ENCODE measurements around the gene FAM120A. TPM values are rescaled to one million over a fixed set of nuclear protein-coding genes. Genes with fewer than 3 reads are reported as not detected.

The FAM120A gene
- total RNA-seq, 1 experiment from 2014 or later: 79.3 TPM

DNA sequence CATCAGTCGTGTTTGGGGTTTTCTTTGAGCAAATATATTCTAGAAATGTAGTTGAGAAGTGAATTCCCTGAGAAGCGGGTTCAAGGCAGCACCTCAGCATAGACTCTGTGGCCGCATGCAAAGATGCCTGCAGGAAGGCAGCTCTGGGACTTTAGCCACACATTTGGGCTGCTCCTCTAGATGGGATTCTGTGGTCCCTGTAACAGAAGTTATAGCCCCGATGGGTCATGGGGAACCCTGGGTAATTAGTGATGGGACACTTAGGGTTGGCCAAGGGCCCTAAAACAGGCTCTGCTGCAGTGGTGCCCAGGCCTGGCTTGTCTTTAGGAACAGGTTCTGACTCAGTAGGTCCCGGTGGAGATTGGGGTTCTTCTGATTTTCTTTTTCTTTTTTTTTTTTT, 161.7 kb downstream of the FAM120A start:
- no peak for DNase-seq
- Histone ChIP-seq H3K9ac (ENCODE audit: low read length) (no peak overlapping the region), H3K4me3 (ENCODE audit: low read length) (no peak overlapping the region), H3K9me3 (ENCODE audit: low read length) (peaks cover 11% of the 10 kb centered on the region), H3K4me1 (ENCODE audit: low read length) (peaks cover 3% of the 10 kb centered on the region; the same call in 1 of the 2 replicates), H3K36me3 (ENCODE audit: insufficient read depth, low read length) (no peaks in the 10 kb centered on the region; the same call in 1 of the 2 replicates), H3K79me2 (ENCODE audit: low read length) (peaks cover 97% of the 10 kb centered on the region), H4K20me1 (ENCODE audit: insufficient read depth, low read depth, low read length) (no peaks in the 10 kb centered on the region), H2AFZ (ENCODE audit: low read length) (no peak overlapping the region), H3K9me2 (replicated peaks; ENCODE audit: insufficient read depth, low read length) (no peaks in the 10 kb centered on the region), H3K27ac (ENCODE audit: low read length) (no peak overlapping the region), H3K4me2 (ENCODE audit: low read depth, low read length, poor library complexity, severe bottlenecking) (no peak overlapping the region), H3K27me3 (ENCODE audit: low read length) (no peaks in the 10 kb centered on the region)

DNA sequence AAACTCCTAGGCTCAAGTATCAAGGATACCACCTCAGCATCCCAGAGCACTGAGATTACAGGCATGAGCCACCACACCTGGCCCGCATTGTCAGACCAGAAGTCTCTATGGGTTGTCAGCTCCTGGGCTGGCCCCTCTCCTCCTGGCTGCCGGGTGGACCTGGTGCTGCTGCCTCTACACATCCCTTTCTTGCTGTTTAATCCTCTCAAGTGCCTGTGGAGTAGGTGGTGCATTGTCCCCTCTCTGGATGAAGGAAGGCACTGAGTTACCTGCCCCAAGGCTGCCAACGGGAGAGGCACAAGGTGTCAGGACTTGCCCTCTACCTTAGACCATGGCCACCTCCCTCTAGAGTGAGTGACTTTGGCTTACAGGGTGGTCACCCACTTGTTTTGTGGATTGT, 162.3 kb downstream of the FAM120A start:
- no peak overlapping the region for H3K27ac ChIP-seq (ENCODE audit: low read length)

DNA sequence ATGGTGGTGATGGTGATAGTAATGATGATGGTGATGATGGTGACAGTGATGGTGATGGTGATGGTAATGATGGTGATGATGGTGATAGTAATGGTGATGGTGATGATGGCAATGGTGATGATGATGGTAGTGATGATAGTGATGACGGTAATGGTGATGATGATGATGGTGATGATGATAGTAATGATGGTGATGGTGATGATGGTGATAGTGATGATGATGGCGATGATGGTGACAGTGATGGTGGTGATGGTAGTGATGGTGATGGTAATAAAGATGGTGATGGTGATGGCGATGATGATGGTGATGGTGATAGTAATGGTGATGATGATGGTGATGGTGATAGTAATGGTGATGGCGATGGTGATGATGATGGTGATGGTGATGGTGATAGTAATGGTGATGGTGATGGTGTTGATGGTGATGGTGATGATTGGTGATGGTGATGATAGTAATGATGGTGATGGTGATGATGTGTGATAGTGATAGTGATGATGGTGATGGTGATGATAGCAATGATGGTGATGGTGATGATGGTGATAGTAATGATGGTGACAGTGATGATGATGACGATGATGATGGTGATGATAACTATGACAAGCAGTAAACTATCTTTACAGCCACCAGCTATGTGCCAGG, 163.5 kb downstream of the FAM120A start:
- no peak overlapping the region for H3K4me2 ChIP-seq (ENCODE audit: low read depth, low read length, poor library complexity, severe bottlenecking)
- no peak for DNase-seq
- no peak overlapping the region for H3K4me3 ChIP-seq (ENCODE audit: low read length)
- H2AFZ ChIP-seq (ENCODE audit: low read length): no peak overlapping the region
- H3K79me2 ChIP-seq (ENCODE audit: low read length): peaks cover 96% of the 10 kb centered on the region
- H3K9ac ChIP-seq (ENCODE audit: low read length): no peak overlapping the region
- H3K9me2 ChIP-seq (replicated peaks; ENCODE audit: insufficient read depth, low read length): no peaks in the 10 kb centered on the region
- H4K20me1 ChIP-seq (ENCODE audit: insufficient read depth, low read depth, low read length): no peaks in the 10 kb centered on the region
- H3K4me1 ChIP-seq (ENCODE audit: low read length): peaks cover 3% of the 10 kb centered on the region; the same call in 1 of the 2 replicates
- no peaks in the 10 kb centered on the region; the same call in 1 of the 2 replicates for H3K36me3 ChIP-seq (ENCODE audit: insufficient read depth, low read length)
- peaks cover 5% of the 10 kb centered on the region; the same call in 1 of the 2 replicates for H3K9me3 ChIP-seq (ENCODE audit: low read length)
- no peaks in the 10 kb centered on the region for H3K27me3 ChIP-seq (ENCODE audit: low read length)
- no peak overlapping the region for H3K27ac ChIP-seq (ENCODE audit: low read length)

More for the DNA sequence above, 162.3 kb downstream of the FAM120A start:
- H3K9ac ChIP-seq (ENCODE audit: low read length): no peak overlapping the region
- H3K4me1 ChIP-seq (ENCODE audit: low read length): peaks cover 3% of the 10 kb centered on the region; the same call in 1 of the 2 replicates
- H4K20me1 ChIP-seq (ENCODE audit: insufficient read depth, low read depth, low read length): no peaks in the 10 kb centered on the region
- H2AFZ ChIP-seq (ENCODE audit: low read length): no peak overlapping the region
- no peaks in the 10 kb centered on the region for H3K27me3 ChIP-seq (ENCODE audit: low read length)
- peaks cover 97% of the 10 kb centered on the region for H3K79me2 ChIP-seq (ENCODE audit: low read length)
- H3K9me3 ChIP-seq (ENCODE audit: low read length): peaks cover 11% of the 10 kb centered on the region
- no peak for DNase-seq
- no peak overlapping the region for H3K4me2 ChIP-seq (ENCODE audit: low read depth, low read length, poor library complexity, severe bottlenecking)
- no peaks in the 10 kb centered on the region for H3K9me2 ChIP-seq (replicated peaks; ENCODE audit: insufficient read depth, low read length)
- H3K36me3 ChIP-seq (ENCODE audit: insufficient read depth, low read length): no peaks in the 10 kb centered on the region; the same call in 1 of the 2 replicates
- no peak overlapping the region for H3K4me3 ChIP-seq (ENCODE audit: low read length)

Small RNA genes within 50 kb of the gene (small RNA-seq; reads per million reads assigned to genes)
- gene RF00019: not detected

Other genes with a start within 250 kb of the FAM120A start
- 47.1 and 48.1 TPM in 2 replicates for gene FAM120AOS, start 1.9 kb downstream of the FAM120A start, total RNA-seq (2014; rRNA removed; shearing (Covaris generic); ENCODE audit: low replicate concordance)
- gene PHF2, start 124.9 kb downstream of the FAM120A start, total RNA-seq (2014; rRNA removed; shearing (Covaris generic); ENCODE audit: low replicate concordance): 16.1 and 19.8 TPM in 2 replicates

All from Karpas-422 (cell line).